Activated naive CD4-positive, alpha-beta T cell (primary cell): ENCODE measurements around the gene PRSS1.

Experiments used
- DNase-seq, 4 experiments: peaks; one replicate each; lab custom pipeline; 2025; lab: John Stamatoyannopoulos, UW

Gene PRSS1

GRCh38 chr7:142793156-142793555, 43.9 kb downstream of the PRSS1 start:
- DNase-seq, result no peak

GRCh38 chr7:142795339-142795863, 46.1 kb downstream of the PRSS1 start:
- DNase-seq, result peak in 2 of 4 experiments; percentile 29 to 68

- DNase-seq, result no peak
Measured at GRCh38 chr7:142796001-142796500, 46.8 kb downstream of the PRSS1 start.

- DNase-seq, result peak in 3 of 4 experiments; percentile 25 to 52 (median 26)
Measured at GRCh38 chr7:142796501-142797390, 47.5 kb downstream of the PRSS1 start.

GRCh38 chr7:142797391-142798377, 48.4 kb downstream of the PRSS1 start:
- peak in 2 of 4 experiments; percentile 28 to 52 for DNase-seq

- peak in 1 of 4 experiments; percentile 18 for DNase-seq
Measured at GRCh38 chr7:142798451-142799436, 49.5 kb downstream of the PRSS1 start.

- no peak for DNase-seq
Measured at GRCh38 chr7:142799437-142799835, 50.2 kb downstream of the PRSS1 start.

GRCh38 chr7:142800088-142800487, 50.8 kb downstream of the PRSS1 start:
- no peak for DNase-seq

- DNase-seq, result no peak
Measured at GRCh38 chr7:142800699-142801260, 51.5 kb downstream of the PRSS1 start.

GRCh38 chr7:142801601-142802295, 52.5 kb downstream of the PRSS1 start:
- no peak for DNase-seq

- no peak for DNase-seq
Measured at GRCh38 chr7:142802301-142802700, 53.0 kb downstream of the PRSS1 start.
